Cerebellar nuclear complex (tissue), 1 donor: ENCODE results near the gene ZNF80.
"Not testable (repeated sequence)": the region's sequence is repeated elsewhere in the genome, so short reads cannot be mapped to it uniquely, and the experiment has no call there.

ENCODE experiments used
- DNase-seq, 2 experiments: peaks; one replicate each; lab custom pipeline; 2025; lab: John Stamatoyannopoulos, UW

Gene ZNF80

DNA sequence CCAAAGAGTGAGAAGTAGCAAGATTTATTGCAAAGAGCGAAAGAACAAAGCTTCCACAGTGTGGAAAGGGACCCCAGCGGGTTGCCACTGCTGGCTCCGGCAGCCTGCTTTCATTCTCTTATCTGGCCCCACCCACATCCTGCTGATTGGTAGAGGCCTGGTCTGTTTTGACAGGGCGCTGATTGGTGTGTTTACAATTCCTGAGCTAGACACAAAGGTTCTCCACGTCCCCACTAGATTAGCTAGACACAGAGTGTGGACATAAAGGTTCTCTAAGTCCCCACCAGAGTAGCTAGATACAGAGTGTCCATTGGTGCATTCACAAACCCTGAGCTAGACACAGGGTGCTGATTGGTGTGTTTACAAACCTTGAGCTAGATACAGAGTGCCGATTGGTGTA lies at the start of gene ZNF80:
Gene ZNF80 (minus strand): TSS at position 101 of the 400 bp plus-strand sequence. CDS start 504 bp downstream, outside the sequence.
- not testable (repeated sequence) for DNase-seq

DNA sequence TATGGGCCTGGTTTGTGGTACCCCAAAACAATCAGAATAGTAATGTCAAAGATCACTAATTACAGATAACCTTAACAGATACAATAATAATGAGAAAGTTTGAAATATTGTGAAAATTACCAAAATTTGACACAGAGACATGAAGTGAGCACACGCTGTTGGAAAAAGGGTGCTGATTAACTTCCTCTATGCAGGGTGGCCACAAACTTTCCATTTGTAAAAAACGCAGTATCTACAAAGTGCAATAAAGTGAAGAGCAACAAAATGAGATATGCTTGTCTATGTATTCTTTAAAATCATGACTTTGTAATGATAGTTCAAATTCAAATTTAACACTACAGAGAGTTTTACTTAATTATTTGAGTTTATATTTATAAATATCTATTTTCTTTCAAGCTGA lies 48.9 kb upstream of the ZNF80 start:
- no peak for DNase-seq

- DNase-seq = no peak
Observed at GRCh38 chr3:114285648-114286230, 48.4 kb upstream of the ZNF80 start.

GRCh38 chr3:114284644-114285043 lies 47.3 kb upstream of the ZNF80 start:
- no peak for DNase-seq

DNA sequence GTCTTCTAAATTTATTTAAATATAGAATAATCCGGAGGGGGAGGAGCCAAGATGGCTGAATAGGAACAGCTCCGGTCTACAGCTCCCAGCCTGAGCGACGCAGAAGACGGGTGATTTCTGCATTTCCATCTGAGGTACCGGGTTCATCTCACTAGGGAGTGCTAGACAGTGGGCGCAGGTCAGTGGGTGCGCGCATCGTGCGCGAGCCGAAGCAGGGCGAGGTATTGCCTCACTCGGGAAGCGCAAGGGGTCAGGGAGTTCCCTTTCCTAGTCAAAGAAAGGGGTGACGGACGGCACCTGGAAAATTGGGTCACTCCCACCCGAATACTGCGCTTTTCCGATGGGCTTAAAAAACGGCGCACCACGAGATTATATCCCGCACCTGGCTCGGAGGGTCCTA lies 39.5 kb upstream of the ZNF80 start:
- not testable (repeated sequence) for DNase-seq

GRCh38 chr3:114274929-114275328 lies 37.6 kb upstream of the ZNF80 start:
- no peak for DNase-seq

DNA sequence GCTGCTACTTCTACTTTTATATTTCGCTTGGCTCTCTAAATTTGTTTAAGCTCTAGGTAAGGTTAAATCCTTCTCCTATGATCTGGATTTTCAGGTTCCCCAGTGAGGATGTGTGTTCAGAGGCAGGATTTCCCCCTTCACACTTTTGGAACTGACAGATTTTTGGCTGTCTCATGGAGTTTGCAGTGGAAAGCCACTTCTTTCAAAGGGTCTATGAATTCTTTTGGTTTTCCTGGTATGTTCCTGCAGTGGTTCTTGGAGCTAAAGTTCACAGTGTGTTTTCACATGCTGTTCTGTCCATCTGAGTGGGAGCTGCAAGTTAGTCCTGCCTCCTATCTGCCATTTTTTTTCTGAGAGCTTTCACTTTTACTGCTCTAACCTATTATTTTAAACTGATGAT lies 34.9 kb upstream of the ZNF80 start:
- DNase-seq = no peak

GRCh38 chr3:114270019-114270418 lies 32.6 kb upstream of the ZNF80 start:
- no peak for DNase-seq

GRCh38 chr3:114260152-114260551 lies 22.8 kb upstream of the ZNF80 start:
- DNase-seq = no peak

- DNase-seq = no peak
Observed at GRCh38 chr3:114259566-114259965, 22.2 kb upstream of the ZNF80 start.

DNA sequence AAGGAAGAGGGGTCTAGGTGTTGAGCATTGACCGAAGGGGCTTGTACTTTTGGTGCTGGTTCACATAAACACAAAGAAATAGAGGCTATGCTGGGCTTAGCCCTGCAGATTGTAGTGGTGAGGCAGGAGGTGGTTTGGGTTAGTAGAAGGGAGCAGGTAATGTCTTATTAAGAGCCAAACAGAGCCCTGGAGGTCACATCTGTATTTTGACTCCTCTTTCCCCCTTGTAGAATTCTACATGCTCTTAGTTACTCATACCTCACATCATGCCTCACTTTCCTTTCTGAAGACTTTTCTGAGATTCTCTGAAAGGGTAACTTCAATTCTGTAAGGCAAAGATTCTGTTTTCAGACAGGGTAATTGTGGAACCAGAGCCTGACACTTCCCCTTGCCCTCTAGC lies 16.1 kb upstream of the ZNF80 start:
- no peak for DNase-seq

GRCh38 chr3:114252954-114253353 lies 15.6 kb upstream of the ZNF80 start:
- DNase-seq = no peak

GRCh38 chr3:114242947-114243346 lies 5.6 kb upstream of the ZNF80 start:
- DNase-seq = no peak

- DNase-seq = no peak
Observed at GRCh38 chr3:114241262-114241661, 3.9 kb upstream of the ZNF80 start.

DNA sequence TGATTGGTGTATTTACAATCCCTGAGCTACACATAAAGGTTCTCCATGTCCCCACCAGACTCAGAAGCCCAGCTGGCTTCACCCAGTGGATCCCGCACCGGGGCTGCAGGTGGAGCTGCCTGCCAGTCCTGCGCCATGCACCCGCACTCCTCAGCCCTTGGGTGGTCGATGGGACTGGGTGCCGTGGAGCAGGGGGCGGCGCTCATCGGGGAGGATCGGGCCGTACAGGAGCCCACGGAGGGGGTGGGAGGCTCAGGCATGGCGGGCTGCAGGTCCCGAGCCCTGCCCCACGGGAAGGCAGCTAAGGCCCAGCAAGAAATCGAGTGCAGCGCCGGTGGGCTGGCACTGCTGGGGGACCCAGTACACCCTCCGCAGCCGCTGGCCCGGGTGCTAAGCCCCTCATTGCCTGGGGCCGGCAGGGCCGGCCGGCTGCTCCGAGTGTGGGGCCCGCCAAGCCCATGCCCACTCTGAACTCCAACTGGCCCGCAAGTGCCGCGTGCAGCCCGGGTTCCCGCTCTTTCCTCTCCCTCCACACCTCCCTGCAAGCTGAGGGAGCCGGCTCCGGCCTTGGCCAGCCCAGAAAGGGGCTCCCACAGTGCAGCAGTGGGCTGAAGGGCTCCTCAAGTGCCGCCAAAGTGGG lies 888 bp upstream of the ZNF80 start:
- DNase-seq = not testable (repeated sequence)

DNA sequence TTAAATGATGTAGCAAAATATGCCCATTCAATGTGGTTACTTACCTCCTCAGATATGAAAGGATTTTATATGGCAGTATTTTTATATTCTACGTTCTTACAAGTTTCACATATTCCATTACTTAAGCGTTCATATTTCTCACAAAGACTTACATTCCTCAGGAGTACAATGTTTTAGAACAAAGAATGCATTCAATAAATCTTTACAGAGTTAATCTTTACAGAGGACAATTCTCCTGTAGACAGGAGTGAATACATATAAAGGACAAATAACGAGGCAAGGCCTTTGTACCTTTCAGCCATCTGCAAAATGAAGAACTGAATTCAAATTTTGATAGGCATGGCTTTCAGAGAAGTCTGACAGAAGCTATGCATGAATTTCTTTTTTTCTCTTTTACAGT lies 1.9 kb downstream of the ZNF80 start:
- DNase-seq = no peak

DNA sequence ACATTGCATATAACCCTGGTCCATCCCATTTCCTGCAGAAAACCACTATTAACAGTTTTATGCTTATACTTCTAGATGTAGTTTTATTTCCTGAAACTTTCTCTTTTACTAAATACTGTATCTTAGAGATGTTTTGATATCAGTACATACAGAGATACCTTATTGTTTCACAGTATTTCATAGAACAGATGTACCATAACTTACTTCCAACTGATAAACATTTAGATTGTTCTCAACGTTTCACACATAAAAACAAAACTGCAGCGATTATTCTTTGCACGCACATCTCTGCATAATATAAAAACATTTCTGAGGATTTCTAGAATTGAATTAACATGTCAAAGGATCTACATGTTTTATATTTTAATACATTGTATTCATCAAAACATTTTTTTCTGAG lies 2.6 kb downstream of the ZNF80 start:
- no peak for DNase-seq

DNA sequence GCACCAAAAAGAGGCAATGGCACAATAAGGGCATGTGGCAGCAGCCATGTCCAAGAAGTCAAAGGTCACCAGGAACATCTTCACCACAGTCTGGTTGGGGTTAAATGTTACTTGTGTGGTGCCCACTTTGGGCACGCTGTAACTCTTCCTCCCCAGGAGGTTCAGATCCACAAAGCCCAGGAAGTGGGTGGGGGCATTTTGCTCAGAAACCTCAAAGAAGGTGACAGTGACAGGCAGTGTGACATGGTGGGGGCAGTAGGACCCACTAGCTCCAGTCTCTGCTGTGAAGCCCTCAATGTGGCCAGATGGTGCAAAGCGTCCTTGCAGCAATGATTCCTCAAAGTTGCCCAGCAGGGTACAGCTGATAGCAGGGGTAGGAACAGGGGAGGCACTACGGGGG lies 5.8 kb downstream of the ZNF80 start:
- DNase-seq = no peak

GRCh38 chr3:114227076-114227475 lies 10.3 kb downstream of the ZNF80 start:
- no peak for DNase-seq

- DNase-seq = no peak
Observed at GRCh38 chr3:114226313-114226712, 11.1 kb downstream of the ZNF80 start.

DNA sequence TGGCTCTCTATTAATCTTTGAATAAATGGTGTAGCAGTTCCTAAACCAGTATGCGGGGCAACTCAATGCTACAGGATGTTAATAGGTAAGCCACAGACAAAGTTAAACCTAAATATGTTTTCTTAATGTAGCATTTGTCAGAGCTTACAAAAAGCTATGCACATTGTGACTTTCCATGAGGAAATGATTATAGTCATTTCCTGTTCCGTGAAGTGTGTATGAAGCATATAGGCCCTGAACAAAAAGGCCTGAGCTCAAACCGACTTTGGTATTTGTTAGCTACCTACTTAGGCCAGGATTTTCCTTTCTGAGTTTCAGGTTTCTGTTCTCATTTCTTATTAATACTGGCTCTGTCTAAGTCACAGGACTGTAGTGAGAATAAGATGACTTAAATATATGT lies 14.2 kb downstream of the ZNF80 start:
- no peak for DNase-seq

DNA sequence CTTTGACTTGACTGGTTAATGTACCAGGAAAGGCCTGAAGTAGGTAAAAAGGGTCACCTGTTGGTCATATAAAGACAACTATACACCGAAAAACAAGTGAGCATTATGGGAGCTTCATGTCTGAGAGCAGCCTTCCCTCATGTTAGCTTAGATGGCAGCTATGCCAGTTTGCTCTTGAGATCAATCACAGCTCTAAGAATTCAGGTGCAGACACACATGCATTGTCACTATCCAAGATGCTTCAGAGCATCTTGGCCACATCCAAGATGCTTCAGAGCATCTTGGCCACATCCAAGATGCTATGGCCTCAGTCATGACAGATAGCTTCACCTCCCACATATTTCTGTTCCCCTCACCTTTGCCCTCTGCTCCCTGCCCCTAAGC lies 15.5 kb downstream of the ZNF80 start:
- DNase-seq = no peak

GRCh38 chr3:114221165-114221880 lies 16.1 kb downstream of the ZNF80 start:
- no peak for DNase-seq
